GM21737 (cell line): ENCODE results near the gene TECPR1.

Source experiments
- ATAC-seq: cut with Tn5 transposase; IDR thresholded peaks from one replicate; pipeline ENCODE4 v1.9.1; 2021; ENCODE audit warnings: mild to moderate bottlenecking, moderate library complexity; ENCODE audit not compliant: unreplicated experiment

The TECPR1 gene

DNA sequence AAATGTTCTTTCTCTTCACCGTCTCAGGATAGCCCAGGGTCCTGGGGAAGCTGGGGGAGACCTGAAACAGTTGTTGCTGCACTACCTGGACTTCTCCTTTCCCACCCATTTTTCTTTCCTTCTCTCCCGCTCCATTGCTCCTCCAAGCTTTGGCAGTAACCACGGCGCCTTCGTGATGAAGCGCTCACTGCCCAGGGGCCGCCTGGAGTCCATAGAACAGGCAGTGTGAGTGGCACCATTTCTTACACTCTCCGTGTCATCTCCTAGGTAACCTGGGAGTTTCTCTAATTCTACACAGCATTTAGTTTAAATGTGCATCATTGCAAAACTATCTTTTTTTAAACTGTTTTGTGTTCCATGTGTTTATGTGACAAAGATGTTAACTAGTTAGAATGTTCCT is 81.1 kb downstream of the TECPR1 start:
- ATAC-seq: no peak

DNA sequence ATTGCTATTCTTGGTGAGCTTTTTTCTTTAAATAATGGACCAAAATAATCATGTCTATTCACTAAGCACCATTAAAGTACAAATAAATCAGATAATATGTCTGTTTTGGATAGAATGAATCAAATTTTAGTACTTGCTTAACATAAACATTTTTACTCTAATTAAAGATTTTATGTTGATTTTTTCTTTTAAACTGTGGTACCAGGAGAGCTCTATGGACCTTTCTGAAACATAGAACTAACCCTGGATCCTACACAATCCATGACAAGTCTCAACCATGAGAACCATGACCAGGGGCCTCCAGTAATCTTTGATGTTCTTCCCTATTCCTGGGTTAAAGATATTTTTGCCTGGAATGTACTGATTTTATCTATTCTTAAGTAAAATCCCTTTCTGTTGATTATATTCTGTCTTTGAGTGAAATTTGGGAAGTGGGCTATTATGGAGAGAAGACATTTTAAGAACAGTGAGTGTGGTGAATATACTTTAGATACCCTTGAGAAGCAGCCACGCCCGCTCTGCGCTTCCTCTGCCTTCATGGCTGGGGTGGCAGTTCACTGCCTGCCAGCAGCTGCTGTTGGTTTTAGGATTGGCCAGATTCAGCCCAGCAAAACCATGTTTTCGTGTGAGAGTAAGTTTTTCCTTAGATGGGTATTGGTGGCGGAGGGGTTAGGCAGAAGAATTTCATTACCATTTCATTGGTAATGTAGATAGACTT is 83.0 kb downstream of the TECPR1 start:
- no peak for ATAC-seq

DNA sequence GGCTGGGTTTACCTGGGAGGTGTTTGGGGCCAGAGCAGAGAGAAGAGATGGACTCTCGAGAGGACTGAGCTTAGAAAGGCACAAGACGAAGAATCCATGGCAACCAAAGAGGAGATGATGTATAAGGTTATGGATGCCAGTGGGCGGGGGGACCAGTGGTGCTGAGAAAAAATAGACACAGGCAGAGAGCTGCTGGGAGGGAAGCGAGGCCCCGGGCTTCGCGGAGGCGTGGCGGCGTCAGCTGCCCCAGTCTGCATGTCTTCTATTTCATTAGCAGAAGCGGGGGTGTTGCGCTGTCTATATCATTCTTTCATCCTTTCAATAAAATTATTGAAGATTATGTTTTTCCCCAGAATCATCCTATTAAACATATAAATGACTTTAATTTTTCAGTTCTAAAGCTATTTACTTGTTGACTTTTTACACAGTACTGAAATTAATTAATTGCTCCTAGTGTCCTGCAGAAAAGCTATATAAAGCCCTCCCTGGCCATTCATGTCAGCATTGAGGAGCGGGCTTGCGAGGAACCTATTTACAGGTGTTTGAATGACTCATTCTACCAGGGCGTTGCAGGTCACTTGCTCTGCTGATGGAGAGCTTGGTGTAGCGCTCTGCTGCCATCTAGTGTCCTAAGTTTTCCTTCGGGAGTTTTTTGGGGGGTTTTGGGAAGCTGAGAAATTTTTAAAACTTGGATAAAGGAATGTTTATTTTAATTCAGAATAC is 83.7 kb downstream of the TECPR1 start:
- ATAC-seq: peak; percentile 79

DNA sequence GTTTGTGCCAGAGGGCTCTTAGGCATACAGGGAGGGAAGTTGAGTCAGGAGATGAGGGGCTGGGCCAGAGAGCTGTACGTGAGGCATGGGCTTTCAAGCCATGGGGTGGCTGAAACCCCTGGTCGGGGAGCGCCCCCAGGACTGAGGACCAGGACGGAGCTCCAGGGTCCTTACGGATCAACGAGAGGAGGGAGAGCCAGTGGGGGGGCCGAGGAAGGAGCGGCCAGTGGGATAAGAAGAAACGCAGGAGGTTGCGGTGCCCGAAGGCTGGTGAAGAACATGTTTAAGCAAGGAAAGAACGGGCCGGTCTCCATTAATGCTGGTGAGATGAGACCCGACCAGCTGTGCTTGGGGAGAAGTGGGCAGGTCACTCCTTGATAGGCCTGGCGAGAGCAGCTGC is 84.4 kb downstream of the TECPR1 start:
- ATAC-seq: no peak

DNA sequence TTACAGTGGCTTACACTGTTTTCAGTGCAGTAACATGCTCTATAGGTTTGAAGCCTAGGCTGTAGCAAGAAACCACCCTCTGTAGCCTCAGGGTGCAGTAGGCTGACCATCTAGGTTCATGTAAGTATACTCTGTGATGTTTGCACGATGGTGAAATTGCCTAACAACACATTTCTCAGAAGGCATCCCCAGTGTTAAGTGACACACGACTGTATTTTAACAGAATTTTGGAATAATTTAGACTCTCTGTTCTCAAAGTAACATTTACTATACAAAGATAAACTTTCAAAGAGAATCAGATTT is 85.4 kb downstream of the TECPR1 start:
- no peak for ATAC-seq

DNA sequence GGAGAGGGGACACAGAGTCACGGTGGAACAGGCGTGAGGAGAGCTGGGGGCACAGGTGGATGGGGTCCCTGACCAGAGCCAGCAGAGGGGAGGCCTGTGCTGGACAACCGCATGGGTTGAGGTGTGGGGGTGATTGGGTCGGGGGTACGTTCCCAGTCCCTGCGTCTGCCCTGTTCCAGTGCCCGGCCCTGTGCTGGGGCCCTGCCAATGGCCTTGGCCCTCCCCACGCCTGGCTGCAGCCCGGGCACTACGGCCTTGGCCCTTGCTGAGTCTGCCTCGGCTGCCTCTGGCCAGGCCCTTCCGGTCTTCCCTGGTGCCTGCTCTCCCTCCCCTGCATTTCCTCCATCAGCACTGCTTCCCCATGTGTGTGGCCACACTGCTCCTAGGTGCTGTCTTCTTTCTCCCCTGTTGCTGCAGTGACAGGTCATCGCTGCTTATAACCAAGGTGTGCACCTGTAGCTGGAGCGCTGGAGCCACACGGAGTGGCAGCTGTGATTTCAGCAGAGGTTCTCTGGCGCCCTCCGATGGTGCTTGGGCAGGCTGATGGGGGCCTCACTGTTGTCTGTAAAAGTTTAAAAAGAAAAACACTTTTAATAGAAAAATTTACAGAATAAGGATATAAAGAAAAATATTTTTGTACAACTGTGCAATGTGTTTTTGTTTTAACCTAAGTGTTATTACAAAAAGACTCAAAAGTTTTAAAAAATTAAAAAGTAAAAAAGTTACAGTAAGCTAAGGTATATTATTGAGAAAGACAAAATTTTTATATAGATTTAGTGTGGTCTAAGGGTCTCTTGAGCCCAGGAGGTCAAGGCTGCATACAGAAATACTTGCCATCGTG is 86.0 kb downstream of the TECPR1 start:
- no peak for ATAC-seq
